GM11168 (cell line): ENCODE data around the gene KIAA0319L.

Source experiments
- in situ Hi-C: fragments of 300-500 bp; cut with MboI; formaldehyde crosslinking; loops from one replicate; pipeline ENCODE4 v1.12.0; 2022; ENCODE audit warnings: low sequenced_read_pairs; ENCODE audit not compliant: unreplicated experiment

KIAA0319L gene

GRCh38 chr1:35430762-35431161 lies 126.4 kb downstream of the KIAA0319L start:
- in situ Hi-C loops, result no loop called here

- in situ Hi-C loops, result no loop called here
These were observed 128.8 kb downstream of the KIAA0319L start for GRCh38 chr1:35428360-35428759.

GRCh38 chr1:35426097-35426586 lies 131.1 kb downstream of the KIAA0319L start:
- in situ Hi-C loops, result no loop called here

GRCh38 chr1:35408925-35409324 lies 148.3 kb downstream of the KIAA0319L start:
- in situ Hi-C loops, result no loop called here

GRCh38 chr1:35407743-35408142 lies 149.5 kb downstream of the KIAA0319L start:
- in situ Hi-C loops, result no loop called here

- in situ Hi-C loops, result no loop called here
These were observed 151.1 kb downstream of the KIAA0319L start for GRCh38 chr1:35406103-35406502.

- in situ Hi-C loops, result no loop called here
These were observed 156.2 kb downstream of the KIAA0319L start for GRCh38 chr1:35401049-35401448.

GRCh38 chr1:35398739-35399138 lies 158.5 kb downstream of the KIAA0319L start:
- in situ Hi-C loops, result no loop called here

- in situ Hi-C loops, result no loop called here
These were observed 162.8 kb downstream of the KIAA0319L start for GRCh38 chr1:35394386-35394785.

GRCh38 chr1:35390600-35391494 lies 166.4 kb downstream of the KIAA0319L start:
- in situ Hi-C loops, result no loop called here

- in situ Hi-C loops, result no loop called here
These were observed 170.2 kb downstream of the KIAA0319L start for GRCh38 chr1:35386959-35387358.

GRCh38 chr1:35386290-35386689 lies 170.9 kb downstream of the KIAA0319L start:
- in situ Hi-C loops, result no loop called here
